Stimulated activated CD8-positive, alpha-beta memory T cell treated with anti-CD3 and anti-CD28 coated beads, Interleukin-7, amount 100 ng/mL, for 24 hours (primary cell): ENCODE data around the gene DNM3.

Source experiments
- DNase-seq: peaks from one replicate; pipeline ENCODE4 v3.0.0-alpha.2; 2020; ENCODE audit warnings: low read depth

DNM3 gene

GRCh38 chr1:172177849-172178248 lies 336.6 kb downstream of the DNM3 start:
- DNase-seq, result no peak

GRCh38 chr1:172178886-172179285 lies 337.6 kb downstream of the DNM3 start:
- no peak for DNase-seq

GRCh38 chr1:172179918-172180317 lies 338.6 kb downstream of the DNM3 start:
- DNase-seq, result no peak

- DNase-seq, result no peak
These were observed 339.4 kb downstream of the DNM3 start for GRCh38 chr1:172180501-172181285.

GRCh38 chr1:172184506-172185191 lies 343.4 kb downstream of the DNM3 start:
- no peak for DNase-seq

- DNase-seq, result no peak
These were observed 343.9 kb downstream of the DNM3 start for GRCh38 chr1:172185211-172185610.

- no peak for DNase-seq
These were observed 344.7 kb downstream of the DNM3 start for GRCh38 chr1:172185996-172186395.

GRCh38 chr1:172201572-172201971 lies 360.3 kb downstream of the DNM3 start:
- no peak for DNase-seq

- DNase-seq, result no peak
These were observed 362.0 kb downstream of the DNM3 start for GRCh38 chr1:172203135-172203823.

GRCh38 chr1:172203902-172204301 lies 362.6 kb downstream of the DNM3 start:
- DNase-seq, result no peak

- no peak for DNase-seq
These were observed 365.0 kb downstream of the DNM3 start for GRCh38 chr1:172206256-172206655.

- DNase-seq, result no peak
These were observed 367.3 kb downstream of the DNM3 start for GRCh38 chr1:172208635-172209034.

- DNase-seq, result no peak
These were observed 369.9 kb downstream of the DNM3 start for GRCh38 chr1:172211221-172211620.

- no peak for DNase-seq
These were observed 370.8 kb downstream of the DNM3 start for GRCh38 chr1:172212124-172212523.

- no peak for DNase-seq
These were observed 373.7 kb downstream of the DNM3 start for GRCh38 chr1:172215006-172215405.

GRCh38 chr1:172219966-172220365 lies 378.7 kb downstream of the DNM3 start:
- no peak for DNase-seq

GRCh38 chr1:172220376-172220775 lies 379.1 kb downstream of the DNM3 start:
- no peak for DNase-seq

- no peak for DNase-seq
These were observed 380.1 kb downstream of the DNM3 start for GRCh38 chr1:172221436-172221835.

GRCh38 chr1:172224871-172225270 lies 383.6 kb downstream of the DNM3 start:
- DNase-seq, result no peak

GRCh38 chr1:172229942-172230341 lies 388.6 kb downstream of the DNM3 start:
- no peak for DNase-seq

GRCh38 chr1:172230526-172230925 lies 389.2 kb downstream of the DNM3 start:
- no peak for DNase-seq

GRCh38 chr1:172236958-172237357 lies 395.7 kb downstream of the DNM3 start:
- DNase-seq, result no peak

GRCh38 chr1:172238158-172238557 lies 396.9 kb downstream of the DNM3 start:
- DNase-seq, result no peak
